ENCODE data around the gene TPR. TPM values are rescaled to one million over a fixed set of nuclear protein-coding genes. Genes with fewer than 3 reads are reported as not detected.

The TPR gene
- total RNA-seq, 4 donors from 2014 or later, result 81.1 to 138 (median 112) TPM

- Histone ChIP-seq H3K27ac (no peak overlapping the region), H3K9me3 (no peaks in the 10 kb centered on the region), H3K4me1 (no peaks in the 10 kb centered on the region), H3K4me3 (no peak overlapping the region), H3K27me3 (no peaks in the 10 kb centered on the region), H3K36me3 (peaks cover 0 to 21% (median 0%) of the 10 kb centered on the region in 3 donors)
- DNase-seq, result no peak
- no peak for TF ChIP-seq POLR2A (IDR thresholded peaks at IDR 0.05)
- TF ChIP-seq CTCF (IDR thresholded peaks at IDR 0.05), result no peak
Measured at GRCh38 chr1:186308264-186309060, 66.6 kb downstream of the TPR start.

GRCh38 chr1:186307445-186307844, 67.6 kb downstream of the TPR start:
- Histone ChIP-seq H3K4me1 (no peaks in the 10 kb centered on the region), H3K36me3 (peaks cover 0 to 11% (median 0%) of the 10 kb centered on the region in 3 donors), H3K9me3 (no peaks in the 10 kb centered on the region), H3K4me3 (no peak overlapping the region), H3K27ac (no peak overlapping the region), H3K27me3 (no peaks in the 10 kb centered on the region)
- TF ChIP-seq CTCF (IDR thresholded peaks at IDR 0.05), result no peak
- no peak for TF ChIP-seq POLR2A (IDR thresholded peaks at IDR 0.05)
- DNase-seq, result no peak

GRCh38 chr1:186306533-186306932, 68.5 kb downstream of the TPR start:
- TF ChIP-seq POLR2A (IDR thresholded peaks at IDR 0.05) (no peak), CTCF (IDR thresholded peaks at IDR 0.05) (no peak)
- Histone ChIP-seq H3K9me3 (no peaks in the 10 kb centered on the region), H3K36me3 (peaks cover 0 to 6% (median 0%) of the 10 kb centered on the region in 3 donors), H3K27ac (peak overlapping the region in 1 of 4 donors; percentile 15), H3K4me1 (no peaks in the 10 kb centered on the region), H3K27me3 (no peaks in the 10 kb centered on the region), H3K4me3 (no peak overlapping the region)
- no peak for DNase-seq

GRCh38 chr1:186304982-186305949, 69.8 kb downstream of the TPR start:
- no peaks in the 10 kb centered on the region for H3K36me3 ChIP-seq
- H3K4me3 ChIP-seq, result no peak overlapping the region
- TF ChIP-seq POLR2A (IDR thresholded peaks at IDR 0.05) (no peak), CTCF (IDR thresholded peaks at IDR 0.05) (peak in 5 of 6 experiments; percentile 17 to 46 (median 37))
- H3K27me3 ChIP-seq, result no peaks in the 10 kb centered on the region
- H3K9me3 ChIP-seq, result no peaks in the 10 kb centered on the region
- no peaks in the 10 kb centered on the region for H3K4me1 ChIP-seq
- peak in 1 of 3 donors; percentile 50 for DNase-seq
- H3K27ac ChIP-seq, result peak overlapping the region in 1 of 4 donors; percentile 6

GRCh38 chr1:186303911-186304310, 71.1 kb downstream of the TPR start:
- Histone ChIP-seq H3K9me3 (no peaks in the 10 kb centered on the region), H3K36me3 (no peaks in the 10 kb centered on the region), H3K27ac (no peak overlapping the region), H3K4me3 (no peak overlapping the region), H3K27me3 (no peaks in the 10 kb centered on the region), H3K4me1 (no peaks in the 10 kb centered on the region)
- DNase-seq, result no peak
- TF ChIP-seq CTCF (IDR thresholded peaks at IDR 0.05), result no peak
- no peak for TF ChIP-seq POLR2A (IDR thresholded peaks at IDR 0.05)
